Measurements from ENCODE around the gene SLC35D1. TPM values are rescaled to one million over a fixed set of nuclear protein-coding genes. Genes with fewer than 3 reads are reported as not detected.

Gene SLC35D1
- total and polyA plus RNA-seq, 4 experiments from 2014 or later: 2.1 to 17.7 (median 10.2) TPM

- Histone ChIP-seq H3K27ac (ENCODE audit: low read depth, low read length) (no peak overlapping the region), H3K36me3 (ENCODE audit: insufficient read depth, low read length) (peaks cover 7% of the 10 kb centered on the region), H3K4me1 (ENCODE audit: insufficient read depth, low read length) (no peaks in the 10 kb centered on the region), H3K9me3 (ENCODE audit: control insufficient read depth in 1 of 2, low read length in 2 of 2) (no peaks in the 10 kb centered on the region), H3K27me3 (ENCODE audit: insufficient read depth, low read length) (no peaks in the 10 kb centered on the region), H3K4me3 (ENCODE audit: low read length in 2 of 2) (no peak overlapping the region)
- no peak overlapping the region for H3K4me3 Mint-ChIP-seq
- H3K4me1 Mint-ChIP-seq: peaks cover 0 to 6% (median 1%) of the 10 kb centered on the region in 4 donors
- no peaks in the 10 kb centered on the region for H3K27me3 Mint-ChIP-seq
- intact Hi-C loops (cut with micrococcal nuclease): no loop called here
- peaks cover 70 to 77% of the 10 kb centered on the region in 2 donors for H3K36me3 Mint-ChIP-seq
- peak overlapping the region in 3 of 7 donors; percentile 0 to 74 (median 2) for H3K27ac Mint-ChIP-seq
- H3K9me3 Mint-ChIP-seq: peaks cover 0 to 1% (median 0%) of the 10 kb centered on the region in 8 donors
- CTCF ChIA-PET (ENCODE audit: partially characterized antibody): interaction anchor here (0.9 kb wide), 1 partner anchor 11 kb away, joined by 3 read pairs; no protein-coding TSS in a partner anchor
- POLR2A ChIA-PET (ENCODE audit: partially characterized antibody): no interaction called here
- DNase-seq: no peak
Observed at GRCh38 chr1:67020765-67021164, 33.2 kb downstream of the SLC35D1 start.

- ChIA-PET POLR2A (ENCODE audit: partially characterized antibody) (no interaction called here), CTCF (ENCODE audit: partially characterized antibody) (interaction anchor here (0.9 to 1.3 kb wide), 2 partner anchors 8 to 11 kb away, joined by 3 read pairs; no protein-coding TSS in a partner anchor)
- intact Hi-C loops (cut with micrococcal nuclease): no loop called here
- no peak for DNase-seq
- peaks cover 7% of the 10 kb centered on the region for H3K36me3 ChIP-seq (ENCODE audit: insufficient read depth, low read length)
- Mint-ChIP-seq H3K4me1 (peaks cover 0 to 6% (median 1%) of the 10 kb centered on the region in 4 donors), H3K9me3 (peaks cover 0 to 2% (median 0%) of the 10 kb centered on the region in 8 donors), H3K36me3 (peaks cover 67 to 73% of the 10 kb centered on the region in 2 donors), H3K27me3 (no peaks in the 10 kb centered on the region), H3K4me3 (no peak overlapping the region), H3K27ac (peak overlapping the region in 3 of 7 donors; percentile 0 to 74 (median 2))
- no peaks in the 10 kb centered on the region for H3K27me3 ChIP-seq (ENCODE audit: insufficient read depth, low read length)
- H3K27ac ChIP-seq (ENCODE audit: low read depth, low read length): no peak overlapping the region
- H3K9me3 ChIP-seq (ENCODE audit: control insufficient read depth in 1 of 2, low read length in 2 of 2): no peaks in the 10 kb centered on the region
- H3K4me1 ChIP-seq (ENCODE audit: insufficient read depth, low read length): no peaks in the 10 kb centered on the region
- no peak overlapping the region for H3K4me3 ChIP-seq (ENCODE audit: low read length in 2 of 2)
Observed at GRCh38 chr1:67020304-67020703, 33.6 kb downstream of the SLC35D1 start.

- peaks cover 60 to 67% of the 10 kb centered on the region in 2 donors for H3K36me3 Mint-ChIP-seq
- Histone ChIP-seq H3K27me3 (ENCODE audit: insufficient read depth, low read length) (no peaks in the 10 kb centered on the region), H3K27ac (ENCODE audit: low read depth, low read length) (no peak overlapping the region), H3K9me3 (ENCODE audit: control insufficient read depth in 1 of 2, low read length in 2 of 2) (no peaks in the 10 kb centered on the region), H3K4me1 (ENCODE audit: insufficient read depth, low read length) (no peaks in the 10 kb centered on the region), H3K36me3 (ENCODE audit: insufficient read depth, low read length) (peaks cover 7% of the 10 kb centered on the region), H3K4me3 (ENCODE audit: low read length in 2 of 2) (no peak overlapping the region)
- no peak overlapping the region for H3K4me3 Mint-ChIP-seq
- DNase-seq: no peak
- peaks cover 0 to 2% (median 0%) of the 10 kb centered on the region in 8 donors for H3K9me3 Mint-ChIP-seq
- H3K27ac Mint-ChIP-seq: peak overlapping the region in 1 of 7 donors; percentile 33
- intact Hi-C loops (cut with micrococcal nuclease): no loop called here
- CTCF ChIA-PET (ENCODE audit: partially characterized antibody): interaction anchor here (0.9 to 1.3 kb wide), 2 partner anchors 9 to 12 kb away, joined by 3 read pairs; no protein-coding TSS in a partner anchor
- no peaks in the 10 kb centered on the region for H3K27me3 Mint-ChIP-seq
- POLR2A ChIA-PET (ENCODE audit: partially characterized antibody): no interaction called here
- H3K4me1 Mint-ChIP-seq: peaks cover 0 to 2% (median 0%) of the 10 kb centered on the region in 4 donors
Observed at GRCh38 chr1:67019600-67020136, 34.3 kb downstream of the SLC35D1 start.

- Mint-ChIP-seq H3K36me3 (peaks cover 56 to 65% of the 10 kb centered on the region in 2 donors), H3K27me3 (no peaks in the 10 kb centered on the region), H3K4me3 (no peak overlapping the region), H3K4me1 (peaks cover 0 to 2% (median 0%) of the 10 kb centered on the region in 4 donors), H3K9me3 (peaks cover 0 to 2% (median 0%) of the 10 kb centered on the region in 8 donors), H3K27ac (peak overlapping the region in 2 of 7 donors; percentile 9 to 11)
- Histone ChIP-seq H3K36me3 (ENCODE audit: insufficient read depth, low read length) (peaks cover 7% of the 10 kb centered on the region), H3K4me3 (ENCODE audit: low read length in 2 of 2) (no peak overlapping the region), H3K27ac (ENCODE audit: low read depth, low read length) (no peak overlapping the region), H3K27me3 (ENCODE audit: insufficient read depth, low read length) (no peaks in the 10 kb centered on the region), H3K4me1 (ENCODE audit: insufficient read depth, low read length) (no peaks in the 10 kb centered on the region), H3K9me3 (ENCODE audit: control insufficient read depth in 1 of 2, low read length in 2 of 2) (no peaks in the 10 kb centered on the region)
- CTCF ChIA-PET (ENCODE audit: partially characterized antibody): interaction anchor here (1.3 kb wide), 1 partner anchor 9 kb away, joined by 3 read pairs; no protein-coding TSS in a partner anchor
- POLR2A ChIA-PET (ENCODE audit: partially characterized antibody): no interaction called here
- intact Hi-C loops (cut with micrococcal nuclease): no loop called here
- no peak for DNase-seq
Observed at GRCh38 chr1:67019121-67019520, 34.8 kb downstream of the SLC35D1 start.

- ChIA-PET CTCF (ENCODE audit: partially characterized antibody) (no interaction called here), POLR2A (ENCODE audit: partially characterized antibody) (no interaction called here)
- Mint-ChIP-seq H3K27me3 (no peaks in the 10 kb centered on the region), H3K27ac (no peak overlapping the region), H3K4me1 (peaks cover 0 to 2% (median 0%) of the 10 kb centered on the region in 4 donors), H3K36me3 (peaks cover 57 to 66% of the 10 kb centered on the region in 2 donors), H3K4me3 (no peak overlapping the region), H3K9me3 (peaks cover 0 to 2% (median 0%) of the 10 kb centered on the region in 8 donors)
- no peak for DNase-seq
- no peaks in the 10 kb centered on the region for H3K27me3 ChIP-seq (ENCODE audit: insufficient read depth, low read length)
- H3K4me3 ChIP-seq (ENCODE audit: low read length in 2 of 2): no peak overlapping the region
- no peak overlapping the region for H3K27ac ChIP-seq (ENCODE audit: low read depth, low read length)
- H3K4me1 ChIP-seq (ENCODE audit: insufficient read depth, low read length): no peaks in the 10 kb centered on the region
- peaks cover 7% of the 10 kb centered on the region for H3K36me3 ChIP-seq (ENCODE audit: insufficient read depth, low read length)
- H3K9me3 ChIP-seq (ENCODE audit: control insufficient read depth in 1 of 2, low read length in 2 of 2): no peaks in the 10 kb centered on the region
- intact Hi-C loops (cut with micrococcal nuclease): no loop called here
Observed at GRCh38 chr1:67018574-67018973, 35.4 kb downstream of the SLC35D1 start.

- Mint-ChIP-seq H3K9me3 (peaks cover 0 to 2% (median 0%) of the 10 kb centered on the region in 8 donors), H3K27ac (peak overlapping the region in 2 of 7 donors; percentile 1 to 78), H3K4me1 (peaks cover 0 to 5% (median 2%) of the 10 kb centered on the region in 4 donors), H3K27me3 (no peaks in the 10 kb centered on the region), H3K4me3 (no peak overlapping the region), H3K36me3 (peaks cover 52 to 60% of the 10 kb centered on the region in 2 donors)
- no peak for DNase-seq
- no peak overlapping the region for H3K4me3 ChIP-seq (ENCODE audit: low read length in 2 of 2)
- no peaks in the 10 kb centered on the region for H3K9me3 ChIP-seq (ENCODE audit: control insufficient read depth in 1 of 2, low read length in 2 of 2)
- H3K4me1 ChIP-seq (ENCODE audit: insufficient read depth, low read length): no peaks in the 10 kb centered on the region
- CTCF ChIA-PET (ENCODE audit: partially characterized antibody): interaction anchor here (1.2 to 4.2 kb wide), 2 partner anchors 17 to 201 kb away, joined by 3 to 17 read pairs; no protein-coding TSS in a partner anchor
- H3K27ac ChIP-seq (ENCODE audit: low read depth, low read length): no peak overlapping the region
- POLR2A ChIA-PET (ENCODE audit: partially characterized antibody): no interaction called here
- no peaks in the 10 kb centered on the region for H3K27me3 ChIP-seq (ENCODE audit: insufficient read depth, low read length)
- intact Hi-C loops (cut with micrococcal nuclease): no loop called here
- no peaks in the 10 kb centered on the region for H3K36me3 ChIP-seq (ENCODE audit: insufficient read depth, low read length)
Observed at GRCh38 chr1:67013573-67013972, 40.4 kb downstream of the SLC35D1 start.

- Mint-ChIP-seq H3K9me3 (no peaks in the 10 kb centered on the region), H3K27ac (no peak overlapping the region), H3K27me3 (no peaks in the 10 kb centered on the region), H3K4me1 (peaks cover 0 to 5% (median 2%) of the 10 kb centered on the region in 4 donors), H3K4me3 (no peak overlapping the region), H3K36me3 (peaks cover 62 to 64% of the 10 kb centered on the region in 2 donors)
- H3K4me1 ChIP-seq (ENCODE audit: insufficient read depth, low read length): no peaks in the 10 kb centered on the region
- no peaks in the 10 kb centered on the region for H3K27me3 ChIP-seq (ENCODE audit: insufficient read depth, low read length)
- DNase-seq: no peak
- POLR2A ChIA-PET (ENCODE audit: partially characterized antibody): no interaction called here
- H3K9me3 ChIP-seq (ENCODE audit: control insufficient read depth in 1 of 2, low read length in 2 of 2): no peaks in the 10 kb centered on the region
- H3K27ac ChIP-seq (ENCODE audit: low read depth, low read length): no peak overlapping the region
- intact Hi-C loops (cut with micrococcal nuclease): no loop called here
- CTCF ChIA-PET (ENCODE audit: partially characterized antibody): no interaction called here
- no peaks in the 10 kb centered on the region for H3K36me3 ChIP-seq (ENCODE audit: insufficient read depth, low read length)
- H3K4me3 ChIP-seq (ENCODE audit: low read length in 2 of 2): no peak overlapping the region
Observed at GRCh38 chr1:67009792-67010191, 44.2 kb downstream of the SLC35D1 start.
